ENCODE measurements around the gene TANK.
"Not testable (repeated sequence)": the region's sequence is repeated elsewhere in the genome, so short reads cannot be mapped to it uniquely, and the experiment has no call there.

TANK gene

GRCh38 chr2:161170377-161170776 is 10.1 kb downstream of the TANK start:
- no peak for DNase-seq

DNA sequence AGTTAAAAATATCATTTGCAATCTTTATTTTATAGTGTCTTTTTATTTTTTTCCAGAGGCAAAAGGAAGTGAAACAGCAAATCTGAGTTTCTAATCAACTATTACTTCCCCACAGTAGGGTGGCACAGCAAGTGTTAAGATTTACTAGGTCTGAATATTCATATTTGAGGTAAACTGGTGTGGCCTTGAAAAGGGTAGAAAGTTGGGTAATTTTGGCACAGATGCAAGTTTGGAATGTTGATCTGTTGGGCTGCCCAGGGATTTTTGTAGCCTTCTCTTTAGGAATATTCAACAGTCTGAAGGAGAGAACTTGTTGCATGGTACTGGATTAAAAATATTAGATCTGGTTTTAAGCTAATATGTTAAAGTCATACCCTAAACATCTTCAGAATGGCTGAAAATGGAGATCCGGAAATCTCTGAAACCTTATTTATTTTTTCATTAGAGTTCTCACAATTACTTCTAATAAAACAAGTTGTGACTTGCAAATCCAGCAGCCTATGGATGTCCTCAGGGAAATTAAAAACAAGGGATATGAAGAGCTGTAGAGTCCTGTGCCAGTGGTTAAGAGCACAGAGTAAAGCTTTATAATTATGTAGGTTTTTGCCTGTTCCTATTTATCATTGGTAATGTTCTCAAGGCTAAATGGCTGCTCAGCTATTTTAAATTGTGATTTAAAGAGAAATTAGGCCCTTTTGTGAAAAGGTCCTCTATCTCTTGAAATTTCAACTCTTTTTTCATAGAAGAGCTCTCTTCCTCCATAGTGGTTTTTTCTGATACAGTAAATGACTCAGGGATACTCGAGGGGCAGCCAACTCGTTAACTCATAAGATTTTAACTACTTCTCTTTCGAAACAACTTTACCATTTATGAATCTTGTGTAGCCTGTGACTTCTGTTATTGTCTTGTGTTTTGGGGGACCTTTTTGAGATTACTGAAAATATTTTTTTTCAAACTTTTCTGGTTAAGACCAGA is 11.0 kb downstream of the TANK start:
- no peak for DNase-seq

- DNase-seq, result no peak
Observed at GRCh38 chr2:161172901-161173540, 12.8 kb downstream of the TANK start.

DNA sequence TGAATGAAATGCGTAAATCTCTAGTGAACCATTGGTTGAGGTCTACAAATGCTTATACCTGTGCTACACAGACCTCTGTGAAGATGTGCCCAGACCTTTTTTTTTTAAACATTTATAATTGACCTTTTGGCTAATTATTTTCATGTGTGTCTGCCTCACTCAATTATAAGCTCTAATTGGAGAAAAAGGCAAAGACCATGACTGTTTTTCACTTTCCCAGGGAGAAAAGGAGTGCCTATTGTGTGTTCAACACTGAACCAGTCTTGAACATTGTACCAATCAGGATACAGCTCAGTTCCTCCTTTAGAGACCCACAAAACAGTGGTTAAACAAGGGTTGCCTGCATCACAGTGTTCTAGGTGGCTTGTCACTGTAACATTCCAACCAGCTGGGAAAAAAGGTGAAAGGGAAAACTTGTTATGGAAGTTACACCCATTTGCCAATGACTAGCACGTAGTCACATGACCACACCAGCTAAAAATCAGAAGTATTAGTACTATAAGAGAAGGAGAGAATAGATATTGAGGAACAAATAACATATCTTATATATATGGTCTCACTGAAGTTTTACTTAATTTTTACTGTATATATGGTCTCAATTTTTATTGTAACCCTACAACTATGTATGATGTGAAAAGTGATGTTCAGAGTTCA is 13.4 kb downstream of the TANK start:
- DNase-seq, result no peak

- DNase-seq, result no peak
Observed at GRCh38 chr2:161177969-161178368, 17.7 kb downstream of the TANK start.

DNA sequence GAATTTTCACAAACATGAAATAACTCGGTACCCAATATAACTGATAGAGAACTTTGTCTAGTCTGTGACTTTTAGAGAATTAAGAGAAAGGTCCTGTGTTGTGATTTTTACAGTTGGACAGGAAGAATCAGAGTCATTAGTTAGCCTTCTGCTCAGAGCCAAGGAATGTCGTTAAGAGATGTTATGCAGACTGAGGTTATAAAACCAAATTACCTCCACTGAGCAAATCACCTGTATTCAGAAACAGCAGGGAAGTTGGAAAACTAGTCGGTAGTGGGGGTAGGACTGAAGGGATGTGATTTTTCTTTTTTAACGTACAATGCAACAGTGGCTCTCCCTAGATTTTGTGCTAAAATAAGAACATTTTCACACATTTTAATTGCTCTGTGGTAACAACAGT is 18.5 kb downstream of the TANK start:
- no peak for DNase-seq

DNA sequence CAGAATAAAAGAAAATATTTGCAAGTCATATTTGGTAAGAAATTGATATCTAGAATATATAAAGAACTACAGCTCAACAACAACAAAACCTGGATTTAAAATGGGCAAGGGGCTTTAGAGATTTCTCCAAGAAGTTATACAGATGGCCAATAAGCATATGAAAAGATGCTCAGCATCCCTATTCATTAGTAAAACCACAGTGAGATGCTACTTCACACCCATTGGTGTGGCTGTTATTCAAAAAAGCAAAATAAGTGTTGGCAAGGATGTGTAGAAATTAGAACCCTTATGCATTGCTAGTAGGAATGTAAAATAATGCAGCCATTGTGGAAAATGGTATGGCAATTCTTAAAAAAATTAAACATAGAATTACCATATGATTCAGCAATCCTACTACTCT is 29.8 kb downstream of the TANK start:
- no peak for DNase-seq

GRCh38 chr2:161195602-161196001 is 35.4 kb downstream of the TANK start:
- DNase-seq, result not testable (repeated sequence)

- DNase-seq, result no peak
Observed at GRCh38 chr2:161199912-161200701, 39.9 kb downstream of the TANK start.

DNA sequence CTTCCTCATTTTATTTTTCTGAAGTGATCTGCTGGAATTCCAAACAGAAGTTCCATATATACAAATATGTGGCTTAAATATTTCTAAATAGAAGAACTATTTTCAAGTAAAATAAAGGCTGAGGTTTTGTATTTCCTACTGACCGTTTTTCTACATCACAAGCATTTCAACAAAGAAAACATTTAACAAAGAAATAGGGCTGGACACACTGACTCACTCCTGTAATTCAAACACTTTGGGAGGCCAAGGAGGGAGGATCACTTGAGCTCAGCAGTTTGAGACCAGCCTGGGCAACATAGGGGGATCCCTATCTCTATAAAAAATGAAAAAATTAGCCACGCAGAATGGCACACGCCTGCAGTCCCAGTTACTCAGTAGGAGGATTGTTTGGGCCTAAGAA is 44.6 kb downstream of the TANK start:
- DNase-seq, result no peak

GRCh38 chr2:161206471-161207032 is 46.3 kb downstream of the TANK start:
- DNase-seq, result no peak

- DNase-seq, result no peak
Observed at GRCh38 chr2:161207941-161208340, 47.7 kb downstream of the TANK start.

GRCh38 chr2:161208527-161209139 is 48.4 kb downstream of the TANK start:
- DNase-seq, result no peak

GRCh38 chr2:161209902-161210301 is 49.7 kb downstream of the TANK start:
- no peak for DNase-seq

- no peak for DNase-seq
Observed at GRCh38 chr2:161217597-161218185, 57.5 kb downstream of the TANK start.

DNA sequence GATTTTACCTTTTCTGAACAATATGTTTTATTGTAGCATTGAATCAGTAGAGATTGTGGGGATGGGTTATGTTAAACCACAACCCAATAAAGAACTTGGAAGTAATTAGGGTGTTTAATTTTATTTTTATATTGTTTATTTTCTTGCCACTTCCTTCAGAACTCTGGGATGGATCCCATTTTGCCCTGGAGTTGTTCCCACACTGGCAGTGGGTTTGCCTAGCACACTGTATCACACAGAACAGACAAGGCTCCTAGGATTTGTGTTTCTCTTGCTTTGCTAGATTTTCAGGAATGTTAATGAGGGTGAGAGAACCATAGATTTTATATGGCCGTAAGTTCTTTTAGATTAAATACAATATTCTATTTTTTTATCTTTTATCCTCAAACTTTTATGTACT is 59.0 kb downstream of the TANK start:
- no peak for DNase-seq

- peak; percentile 31 for DNase-seq
Observed at GRCh38 chr2:161223139-161223732, 63.0 kb downstream of the TANK start.

GRCh38 chr2:161228511-161229240 is 68.4 kb downstream of the TANK start:
- DNase-seq, result no peak

DNA sequence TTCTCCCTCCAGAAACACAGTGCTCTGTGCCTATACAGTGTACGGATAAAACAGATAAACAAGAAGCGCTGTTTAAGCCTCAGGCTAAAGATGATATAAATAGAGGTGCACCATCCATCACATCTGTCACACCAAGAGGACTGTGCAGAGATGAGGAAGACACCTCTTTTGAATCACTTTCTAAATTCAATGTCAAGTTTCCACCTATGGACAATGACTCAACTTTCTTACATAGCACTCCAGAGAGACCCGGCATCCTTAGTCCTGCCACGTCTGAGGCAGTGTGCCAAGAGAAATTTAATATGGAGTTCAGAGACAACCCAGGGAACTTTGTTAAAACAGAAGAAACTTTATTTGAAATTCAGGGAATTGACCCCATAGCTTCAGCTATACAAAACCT is 70.7 kb downstream of the TANK start:
- no peak for DNase-seq

GRCh38 chr2:161232571-161232970 is 72.3 kb downstream of the TANK start:
- no peak for DNase-seq
